HG03159 (cell line): Measurements from ENCODE around the gene PRKN.
"Not testable (repeated sequence)": the region's sequence is repeated elsewhere in the genome, so short reads cannot be mapped to it uniquely, and the experiment has no call there.

Experiments
- ATAC-seq: cut with Tn5 transposase; IDR thresholded peaks from one replicate; pipeline ENCODE4 v1.9.1; 2021; ENCODE audit warnings: mild to moderate bottlenecking, moderate library complexity; ENCODE audit not compliant: unreplicated experiment

Gene PRKN

GRCh38 chr6:162546905-162547304 lies 180.7 kb downstream of the PRKN start:
- no peak for ATAC-seq

GRCh38 chr6:162543221-162543620 lies 184.3 kb downstream of the PRKN start:
- ATAC-seq, result no peak

- no peak for ATAC-seq
These were observed 186.5 kb downstream of the PRKN start for GRCh38 chr6:162541019-162541601.

DNA sequence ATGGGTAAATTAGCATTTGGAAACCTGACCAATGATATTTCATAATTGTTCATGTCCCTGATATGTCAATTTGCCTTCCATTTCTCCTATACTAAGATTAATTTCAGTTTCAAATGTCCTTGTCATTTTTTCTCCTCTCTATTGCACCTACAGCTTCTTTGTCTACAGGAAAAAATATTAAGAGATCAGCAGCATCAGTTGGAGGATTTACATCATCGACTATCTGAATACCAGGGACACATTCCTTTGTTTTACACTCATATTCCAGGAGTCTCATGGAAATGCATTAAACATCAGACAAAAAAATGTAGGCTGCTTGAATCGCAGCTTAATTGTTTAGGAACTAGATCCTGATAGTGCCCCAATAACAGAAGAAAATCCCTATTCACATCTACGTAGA lies 188.2 kb downstream of the PRKN start:
- ATAC-seq, result no peak

DNA sequence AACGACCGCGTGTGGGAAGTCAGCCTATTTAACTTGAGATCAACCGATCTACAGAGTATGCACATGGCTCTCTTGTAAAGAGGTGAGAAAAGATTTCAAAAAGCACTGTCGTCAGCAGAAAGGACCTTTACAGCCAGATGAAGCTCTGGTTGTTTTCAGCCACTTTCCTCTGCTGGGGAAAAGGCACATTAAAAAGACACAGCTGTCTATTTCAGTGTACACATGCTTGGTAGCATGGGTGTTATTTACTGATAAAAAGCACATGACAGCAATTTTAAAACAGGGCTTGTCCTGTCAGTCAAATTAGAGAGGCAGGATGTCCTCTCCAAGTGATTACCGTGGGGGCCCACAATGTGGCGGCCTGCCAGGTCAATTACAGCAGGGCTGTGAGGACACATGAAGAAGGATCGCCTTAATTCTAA lies 188.9 kb downstream of the PRKN start:
- no peak for ATAC-seq

DNA sequence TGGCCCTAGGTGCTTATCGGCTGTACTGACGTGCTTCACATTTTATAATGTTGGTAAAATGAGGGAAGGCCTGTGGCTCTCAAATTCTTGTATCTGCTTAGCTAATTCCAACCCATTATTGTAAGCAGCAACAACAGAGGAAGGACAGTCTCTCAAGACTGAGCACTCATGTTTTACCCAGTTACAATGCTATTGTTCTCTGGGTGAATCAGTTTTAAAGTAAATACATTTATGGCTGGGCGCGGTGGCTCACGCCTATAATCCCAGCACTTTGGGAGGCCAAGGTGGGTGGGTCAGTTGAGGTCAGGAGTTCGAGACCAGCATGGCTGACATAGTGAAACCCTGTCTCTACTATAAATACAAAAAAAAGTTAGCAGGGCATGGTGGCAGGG lies 194.6 kb downstream of the PRKN start:
- ATAC-seq, result no peak

- no peak for ATAC-seq
These were observed 195.1 kb downstream of the PRKN start for GRCh38 chr6:162532283-162533008.

DNA sequence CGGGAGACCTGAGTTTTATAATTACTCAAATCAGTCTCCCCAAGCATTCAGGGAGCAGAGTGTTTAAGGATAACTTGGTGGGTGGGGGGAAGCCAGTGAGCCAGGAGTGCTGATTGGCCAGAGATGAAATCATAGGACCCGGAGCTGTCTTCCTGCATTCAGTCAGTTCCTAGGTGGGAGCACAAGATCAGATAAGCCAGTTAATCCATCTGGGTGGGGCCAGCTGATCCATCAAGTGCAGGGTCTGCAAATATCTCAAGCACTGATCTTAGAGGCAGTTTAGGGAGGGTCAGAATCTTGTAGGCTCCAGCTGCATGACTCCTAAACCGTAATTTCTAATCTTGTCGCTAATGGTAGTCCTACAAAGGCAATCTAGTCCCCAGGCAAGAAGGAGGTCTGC lies 196.2 kb downstream of the PRKN start:
- ATAC-seq, result not testable (repeated sequence)

DNA sequence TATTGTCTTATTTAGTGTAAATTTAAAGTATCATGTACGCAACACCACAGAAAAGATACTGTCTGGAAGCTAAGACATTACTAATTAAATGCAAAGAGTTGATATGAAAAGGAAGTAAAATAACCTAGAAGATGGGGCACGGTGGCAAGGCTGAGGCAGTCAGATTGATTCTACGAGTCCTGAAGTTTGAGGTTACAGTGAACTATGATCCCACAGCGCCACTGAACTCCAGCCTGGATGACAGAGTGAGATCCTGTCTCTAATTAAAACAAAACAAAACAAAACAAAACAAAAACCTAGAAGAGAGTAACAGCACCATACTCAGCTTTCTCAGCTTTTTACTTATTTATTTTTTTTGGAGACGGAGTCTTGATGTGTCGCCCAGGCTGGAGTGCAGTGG lies 199.0 kb downstream of the PRKN start:
- no peak for ATAC-seq

GRCh38 chr6:162526960-162527359 lies 200.6 kb downstream of the PRKN start:
- ATAC-seq, result no peak

DNA sequence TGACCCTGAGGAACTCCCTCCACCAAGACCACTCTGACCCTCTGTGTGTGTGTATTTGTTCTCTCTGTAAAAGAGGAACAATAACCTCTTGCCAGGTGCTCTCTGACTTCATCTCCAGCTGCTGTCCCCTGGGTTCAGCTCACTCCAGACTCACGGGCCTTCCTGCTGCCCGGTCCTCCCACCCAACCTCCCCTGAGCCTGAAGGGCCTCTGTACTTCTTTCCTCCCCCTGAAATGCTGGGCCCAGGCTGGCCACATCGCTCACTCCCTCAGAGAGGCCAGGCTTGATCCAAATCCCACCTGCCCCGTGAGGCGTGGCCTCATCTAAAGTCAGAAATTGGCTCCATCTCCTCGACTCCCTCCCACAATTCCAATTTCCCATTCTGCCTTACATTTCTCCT lies 202.4 kb downstream of the PRKN start:
- ATAC-seq, result no peak

DNA sequence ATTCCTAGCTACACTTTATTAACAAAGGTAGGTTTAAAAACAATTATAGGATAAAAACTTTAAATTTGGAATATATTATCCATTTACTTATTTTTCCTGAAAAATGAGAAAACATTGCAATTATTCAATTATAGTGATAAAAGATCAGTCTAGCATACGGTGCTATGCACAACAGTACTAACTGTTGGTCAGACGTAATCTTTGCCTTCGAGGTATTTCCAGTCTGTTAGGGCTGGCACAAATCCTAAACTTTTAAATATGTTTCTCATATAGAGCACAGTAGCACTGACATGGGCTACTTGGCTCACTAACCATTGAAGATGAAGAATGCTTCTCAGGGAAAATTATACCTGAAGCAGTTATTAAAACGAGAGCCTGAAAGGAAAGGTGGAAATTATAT lies 214.8 kb downstream of the PRKN start:
- ATAC-seq, result no peak

- no peak for ATAC-seq
These were observed 230.2 kb downstream of the PRKN start for GRCh38 chr6:162497389-162497788.

DNA sequence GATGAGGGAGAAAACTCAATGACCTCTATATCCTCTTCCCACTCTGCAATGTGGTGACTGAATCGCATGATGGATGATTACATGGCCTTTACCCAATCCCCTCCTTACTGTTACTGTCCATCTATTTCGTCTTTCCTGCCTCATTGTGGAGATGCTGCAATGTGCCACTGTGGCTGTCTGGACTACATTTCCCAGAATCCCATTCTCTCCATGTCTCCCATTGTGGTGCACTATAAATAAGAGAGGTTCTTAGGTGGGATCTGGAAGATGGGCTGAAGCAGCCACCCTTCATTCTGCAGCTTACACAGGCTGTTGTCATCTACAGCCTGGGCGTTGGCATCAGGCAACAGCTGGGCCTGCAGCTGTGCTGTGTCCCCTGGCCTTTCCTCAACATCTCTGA lies 233.6 kb downstream of the PRKN start:
- ATAC-seq, result no peak

DNA sequence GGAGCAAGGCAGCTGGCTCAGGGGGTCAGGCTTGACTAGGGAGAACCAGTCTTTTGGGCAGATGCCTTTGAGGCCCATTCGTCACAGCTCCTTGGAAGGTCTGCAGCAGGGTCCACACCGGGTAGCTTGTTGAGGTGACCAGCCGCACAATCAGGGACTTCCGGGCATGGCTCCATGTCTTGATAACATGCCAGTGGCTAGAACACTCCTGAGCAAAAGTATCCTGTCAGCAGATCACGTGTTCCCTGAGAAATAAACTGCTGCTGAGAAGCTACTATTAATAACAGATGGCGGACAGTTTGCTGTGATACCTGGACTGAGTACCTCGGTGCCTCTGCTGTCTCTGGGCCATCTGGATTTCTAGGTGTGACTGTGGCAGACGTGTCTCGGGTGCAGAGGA lies 235.9 kb downstream of the PRKN start:
- ATAC-seq, result no peak

DNA sequence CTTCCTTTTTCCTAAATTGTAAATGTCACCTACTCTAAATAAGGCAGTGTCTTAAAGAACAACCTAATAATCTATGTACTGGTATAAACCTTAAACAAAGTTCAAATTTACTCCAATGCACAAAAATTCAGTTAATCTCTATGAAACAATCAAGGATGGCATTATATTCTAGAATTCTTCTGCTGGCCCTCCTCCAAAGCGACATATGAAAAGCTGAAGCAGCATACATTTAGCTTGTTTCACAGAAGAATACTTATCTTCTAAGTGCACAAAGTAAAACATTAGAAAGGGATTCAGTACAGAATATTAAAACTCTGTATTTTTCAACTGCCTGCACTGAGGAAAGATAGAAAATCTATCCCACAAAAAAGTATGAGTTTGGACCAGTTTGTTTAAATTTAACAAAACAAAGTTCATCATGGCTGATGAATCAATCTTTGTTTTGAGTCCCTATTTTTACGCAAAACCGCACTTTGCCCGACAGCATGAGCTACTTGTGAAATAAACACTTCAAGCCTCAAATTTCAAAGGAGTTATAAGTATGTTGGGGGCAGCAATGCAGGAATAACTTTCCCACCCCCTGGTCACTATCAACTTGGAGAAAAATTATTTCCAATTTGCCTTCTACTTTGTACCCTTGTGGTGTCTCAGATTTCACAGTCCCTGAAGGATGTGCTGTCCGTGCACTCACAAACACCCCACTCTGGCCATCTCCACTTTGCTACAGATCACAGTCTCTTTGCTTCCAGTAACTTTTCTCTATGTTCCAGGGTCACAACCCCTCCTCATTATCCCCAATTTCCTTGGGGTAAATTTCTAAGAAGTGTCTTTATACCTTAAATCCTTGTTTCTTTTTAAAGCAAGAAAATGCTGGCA lies 238.2 kb downstream of the PRKN start:
- no peak for ATAC-seq

DNA sequence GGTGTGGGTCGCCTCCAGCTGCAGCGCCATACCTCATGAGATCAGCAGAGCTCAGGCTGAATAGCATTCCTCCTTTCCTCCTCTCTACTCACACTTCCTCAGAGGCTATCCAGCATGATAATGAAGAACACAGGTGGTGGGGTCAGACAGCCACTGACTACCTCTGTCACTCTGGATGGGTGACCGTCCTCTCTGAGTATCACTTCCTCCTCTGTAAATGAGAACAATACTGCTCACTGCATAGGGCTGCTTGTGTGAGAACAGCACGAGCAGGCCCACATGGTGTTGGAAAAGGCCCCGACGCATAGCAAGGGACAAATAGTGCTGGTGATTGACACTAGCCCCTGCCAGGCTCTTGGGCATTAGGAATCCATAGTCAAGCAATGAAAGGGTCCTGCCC lies 239.1 kb downstream of the PRKN start:
- no peak for ATAC-seq

GRCh38 chr6:162485464-162485863 lies 242.1 kb downstream of the PRKN start:
- no peak for ATAC-seq

DNA sequence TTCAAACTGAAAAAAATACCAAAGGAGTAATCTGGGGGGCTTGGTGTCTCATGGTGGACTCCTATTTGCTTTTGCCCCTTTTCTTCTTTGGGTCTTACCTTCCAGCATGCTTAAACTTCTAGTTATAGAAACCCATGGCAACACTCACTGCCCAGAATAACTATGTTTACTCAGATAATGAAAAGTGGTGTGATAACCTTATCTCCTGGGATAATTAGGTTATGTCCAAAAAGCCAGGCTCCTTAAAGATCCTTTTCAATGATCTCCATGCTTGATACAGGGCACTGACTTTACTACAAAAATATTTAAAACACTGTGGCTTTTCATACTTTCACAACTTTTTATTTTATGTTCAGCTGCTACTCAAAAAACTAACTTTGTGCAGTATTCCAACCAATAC lies 245.6 kb downstream of the PRKN start:
- no peak for ATAC-seq

DNA sequence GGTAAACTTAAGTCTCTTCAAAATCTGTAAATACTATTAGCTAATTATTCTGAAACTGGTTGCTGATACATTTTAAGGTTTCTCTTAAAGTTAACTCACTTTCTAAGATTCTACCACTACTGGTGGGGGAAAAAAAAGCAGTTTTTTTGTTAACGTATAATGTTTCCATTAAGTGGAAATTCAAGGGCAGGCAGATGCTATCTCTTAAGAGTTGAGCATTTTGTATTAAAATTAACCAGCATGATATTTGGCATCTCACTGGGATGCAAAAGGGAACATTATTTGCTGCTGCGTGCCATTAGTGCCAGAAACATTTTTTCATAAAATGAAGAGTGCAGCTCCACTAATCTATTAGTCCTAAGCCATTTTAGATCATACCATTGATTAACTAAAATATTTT lies 246.2 kb downstream of the PRKN start:
- ATAC-seq, result no peak

- ATAC-seq, result no peak
These were observed 249.3 kb downstream of the PRKN start for GRCh38 chr6:162478192-162478671.

GRCh38 chr6:162474722-162475121 lies 252.8 kb downstream of the PRKN start:
- no peak for ATAC-seq
